ENCODE data around the gene RXRB.

RXRB gene

DNA sequence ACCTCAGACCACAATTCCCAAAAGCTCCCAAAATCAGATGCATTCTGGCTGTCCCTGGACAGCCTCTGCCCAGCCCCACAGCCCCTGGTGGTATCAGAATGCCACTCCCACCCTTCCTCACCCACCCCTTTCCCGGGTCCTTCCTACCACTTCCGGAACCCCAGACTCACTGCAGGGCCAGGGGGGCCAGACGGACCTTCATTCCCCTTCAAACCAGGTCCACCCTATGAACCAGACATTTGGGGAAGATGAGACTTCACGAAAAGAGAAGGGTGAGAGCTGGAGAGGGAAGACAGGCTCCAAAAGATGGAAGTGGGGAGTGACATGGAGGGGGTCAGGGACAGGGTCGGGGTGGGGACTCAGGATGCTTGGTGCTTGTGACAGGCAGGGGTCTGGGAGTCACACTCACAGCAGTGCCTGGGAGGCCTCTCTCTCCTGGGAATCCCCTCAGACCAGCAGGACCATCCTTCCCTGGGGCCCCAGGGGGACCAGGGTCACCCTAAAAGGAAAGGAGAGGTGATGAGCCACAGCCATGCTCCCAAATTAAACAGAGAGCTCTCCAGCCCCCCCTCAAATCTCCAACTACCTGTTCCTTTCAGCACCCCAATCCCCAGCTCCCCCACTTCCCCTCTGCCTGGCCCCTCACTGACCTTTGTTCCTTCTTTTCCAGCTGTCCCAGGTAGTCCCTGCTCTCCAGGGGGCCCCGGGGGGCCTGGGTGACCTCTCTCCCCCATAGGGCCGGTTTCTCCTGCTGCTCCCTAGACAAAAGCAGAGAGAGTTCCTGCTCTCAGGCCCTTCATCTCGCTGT lies 28.4 kb downstream of the RXRB start:
- FAIRE-seq: no peak
- TF ChIP-seq POU2F2 (IDR thresholded peaks at IDR 0.05; ENCODE audit: low read depth, low read length): no peak
- TF ChIP-seq POLR2AphosphoS5 (IDR thresholded peaks at IDR 0.05; ENCODE audit: low read depth, low read length): no peak
- DNase-seq (ENCODE audit: insufficient read length, low spot score): no peak

DNA sequence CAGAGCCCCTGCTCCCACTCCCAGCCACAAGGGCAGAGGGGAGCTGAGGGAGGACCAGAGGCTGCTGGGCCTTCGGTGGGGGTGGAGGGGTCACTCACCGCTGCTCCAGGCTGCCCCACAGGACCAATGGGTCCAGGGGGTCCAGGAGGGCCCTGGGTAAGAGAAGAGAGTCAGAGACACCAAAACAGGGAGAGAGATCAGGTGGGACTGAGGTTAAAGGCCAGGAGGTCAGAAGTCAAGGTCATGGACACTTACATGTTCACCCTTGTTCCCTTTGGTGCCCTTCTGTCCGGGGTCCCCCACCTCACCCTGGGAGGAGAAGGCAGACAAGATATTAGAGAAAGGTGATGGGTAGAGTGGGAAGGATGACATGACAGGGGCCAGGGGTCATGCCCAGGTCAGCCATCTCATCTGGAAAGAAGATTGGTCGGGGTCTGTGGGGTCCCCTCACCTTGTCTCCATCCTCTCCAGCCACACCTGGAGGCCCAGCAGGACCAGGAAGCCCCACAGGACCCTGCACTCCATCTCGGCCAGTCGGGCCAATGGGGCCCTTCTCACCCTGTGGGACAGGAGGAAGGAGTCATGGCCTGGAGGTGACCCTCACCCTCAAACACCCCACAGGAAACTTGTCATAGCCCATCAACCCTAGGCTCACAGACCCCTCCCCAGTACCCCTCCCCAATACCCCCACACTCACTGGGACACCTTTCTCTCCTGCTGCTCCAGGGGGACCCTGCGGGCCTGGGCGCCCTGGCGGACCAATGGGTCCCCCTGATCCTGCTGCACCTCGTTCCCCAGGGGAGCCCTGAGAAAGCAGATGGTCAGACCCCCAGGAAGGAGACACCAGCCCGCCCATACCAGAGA lies 29.2 kb downstream of the RXRB start:
- FAIRE-seq (no peak), DNase-seq (ENCODE audit: insufficient read length, low spot score) (no peak)
- TF ChIP-seq POLR2AphosphoS5 (IDR thresholded peaks at IDR 0.05; ENCODE audit: low read depth, low read length) (no peak), TAF1 (IDR thresholded peaks at IDR 0.05; ENCODE audit: low read depth, low read length) (no peak), SPI1 (IDR thresholded peaks at IDR 0.05; ENCODE audit: low read depth, low read length) (no peak), POLR2A (IDR thresholded peaks at IDR 0.05; ENCODE audit: low read depth, low read length) (no peak), POU2F2 (IDR thresholded peaks at IDR 0.05; ENCODE audit: low read depth, low read length) (no peak), PAX5 (IDR thresholded peaks at IDR 0.05; ENCODE audit: insufficient read depth, low read length, severe bottlenecking) (no peak)

DNA sequence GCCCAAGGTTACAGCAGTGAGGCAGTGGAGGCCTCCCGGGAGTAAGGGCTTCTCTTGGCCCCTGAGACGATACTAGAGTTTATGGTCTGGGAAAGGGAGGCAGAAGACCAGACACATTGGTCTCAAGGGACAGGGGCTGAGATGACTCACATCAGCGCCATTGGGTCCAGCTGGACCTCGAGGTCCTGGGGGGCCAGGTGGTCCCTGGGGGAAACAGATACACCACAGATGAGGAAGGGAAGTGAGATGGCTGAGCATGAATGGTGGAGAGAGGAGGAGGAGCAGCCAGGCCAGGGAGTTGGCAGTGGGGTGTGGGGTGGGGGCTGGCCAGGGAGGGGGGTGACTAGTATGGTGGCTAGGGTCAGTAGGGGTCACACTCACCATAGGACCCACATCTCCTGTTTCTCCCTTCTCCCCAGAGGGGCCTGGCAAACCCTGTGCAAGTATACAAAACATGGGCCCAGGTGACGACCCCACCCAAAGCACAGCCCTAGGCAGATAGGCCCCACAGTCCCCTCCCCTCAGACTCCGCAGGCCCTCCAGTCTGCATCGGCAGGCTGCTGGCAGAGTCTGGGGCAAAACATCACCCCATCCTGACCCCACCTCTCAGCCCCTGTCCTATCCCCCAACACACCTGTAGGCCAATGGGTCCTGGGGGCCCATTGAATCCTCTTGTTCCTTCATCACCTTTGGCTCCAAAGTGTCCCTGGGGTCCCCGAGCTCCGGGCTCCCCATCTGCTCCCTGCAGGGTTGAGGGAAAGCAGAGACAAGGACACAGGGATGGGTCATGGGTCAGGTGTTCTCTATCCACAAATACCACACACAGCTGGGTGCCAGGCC lies 30.1 kb downstream of the RXRB start:
- TF ChIP-seq POU2F2 (IDR thresholded peaks at IDR 0.05; ENCODE audit: low read depth, low read length) (no peak), SPI1 (IDR thresholded peaks at IDR 0.05; ENCODE audit: low read depth, low read length) (0 out of 2 replicates have a peak, but pooled peaks have one; percentile 23), PAX5 (IDR thresholded peaks at IDR 0.05; ENCODE audit: insufficient read depth, low read length, severe bottlenecking) (no peak), POLR2AphosphoS5 (IDR thresholded peaks at IDR 0.05; ENCODE audit: low read depth, low read length) (no peak), TAF1 (IDR thresholded peaks at IDR 0.05; ENCODE audit: low read depth, low read length) (no peak)
- no peak for FAIRE-seq
- no peak for DNase-seq (ENCODE audit: insufficient read length, low spot score)

DNA sequence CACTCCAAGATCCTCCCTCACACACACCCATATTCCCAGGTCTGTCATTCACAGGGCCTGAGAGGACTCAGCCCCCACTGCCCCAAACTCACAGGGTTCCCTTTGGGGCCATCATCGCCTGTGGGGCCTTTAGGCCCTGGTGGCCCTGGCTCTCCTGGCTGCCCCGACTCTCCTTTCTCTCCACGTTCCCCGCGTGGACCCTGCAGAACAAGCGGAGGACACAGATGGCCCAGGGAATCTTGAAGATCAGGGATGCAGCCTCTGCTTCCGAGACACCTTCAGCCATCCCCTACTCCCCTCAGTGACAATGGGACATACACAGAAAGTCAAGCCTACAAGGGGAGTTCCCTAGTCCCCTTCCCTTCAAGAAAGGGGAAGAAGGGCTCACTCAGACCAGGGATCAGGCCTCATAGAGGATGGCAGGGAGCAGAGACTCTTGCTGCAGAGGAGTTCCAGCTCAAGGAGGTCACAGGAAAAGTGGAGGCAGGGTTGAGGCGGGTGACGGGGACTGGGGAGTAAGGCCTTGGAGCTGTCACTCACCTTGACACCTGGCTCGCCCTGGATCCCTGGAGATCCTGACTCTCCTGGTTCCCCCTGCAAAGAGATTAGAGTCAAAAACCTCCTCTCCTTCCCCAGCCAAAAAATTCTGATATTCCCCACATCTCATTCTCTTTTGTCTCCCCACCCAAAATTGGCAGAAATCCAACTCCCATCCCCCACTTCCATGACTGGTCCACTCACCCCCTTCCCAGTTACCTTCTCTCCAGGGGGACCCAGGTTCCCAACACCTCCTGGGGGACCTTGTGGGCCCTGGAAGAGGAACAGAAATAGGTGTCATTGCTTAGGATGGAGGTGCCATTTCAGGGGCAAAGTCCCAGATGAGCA lies 30.9 kb downstream of the RXRB start:
- DNase-seq (ENCODE audit: insufficient read length, low spot score): no peak
- FAIRE-seq: no peak
- TF ChIP-seq POLR2AphosphoS5 (IDR thresholded peaks at IDR 0.05; ENCODE audit: low read depth, low read length) (no peak), POLR2A (IDR thresholded peaks at IDR 0.05; ENCODE audit: low read depth, low read length) (no peak), SPI1 (IDR thresholded peaks at IDR 0.05; ENCODE audit: low read depth, low read length) (no peak), POU2F2 (IDR thresholded peaks at IDR 0.05; ENCODE audit: low read depth, low read length) (no peak), TAF1 (IDR thresholded peaks at IDR 0.05; ENCODE audit: low read depth, low read length) (no peak), PAX5 (IDR thresholded peaks at IDR 0.05; ENCODE audit: insufficient read depth, low read length, severe bottlenecking) (no peak)

DNA sequence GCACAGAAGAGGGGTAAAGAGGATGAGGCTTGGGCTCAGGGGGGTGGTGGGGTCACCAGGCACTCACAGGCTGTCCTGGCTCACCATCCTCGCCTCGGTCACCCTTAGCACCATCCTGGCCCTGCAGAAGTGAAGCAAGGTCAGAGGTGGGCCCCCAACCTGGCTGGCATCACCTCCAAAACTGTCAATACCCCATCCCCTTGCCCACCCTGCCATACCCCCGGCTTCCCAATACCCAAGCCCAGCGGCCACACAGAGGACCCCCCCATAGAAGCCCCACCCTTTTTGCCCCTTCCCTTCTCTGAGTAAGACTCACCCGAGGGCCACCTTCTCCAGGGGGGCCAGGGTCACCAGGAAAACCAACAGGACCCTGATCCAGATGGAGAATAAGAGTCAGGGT lies 31.8 kb downstream of the RXRB start:
- FAIRE-seq: no peak
- TF ChIP-seq POLR2A (IDR thresholded peaks at IDR 0.05; ENCODE audit: low read depth, low read length): no peak
- no peak for TF ChIP-seq POU2F2 (IDR thresholded peaks at IDR 0.05; ENCODE audit: low read depth, low read length)
- TF ChIP-seq TAF1 (IDR thresholded peaks at IDR 0.05; ENCODE audit: low read depth, low read length): no peak
- TF ChIP-seq POLR2AphosphoS5 (IDR thresholded peaks at IDR 0.05; ENCODE audit: low read depth, low read length): no peak
- no peak for TF ChIP-seq PAX5 (IDR thresholded peaks at IDR 0.05; ENCODE audit: insufficient read depth, low read length, severe bottlenecking)
- TF ChIP-seq SPI1 (IDR thresholded peaks at IDR 0.05; ENCODE audit: low read depth, low read length): no peak
- DNase-seq (ENCODE audit: insufficient read length, low spot score): no peak

DNA sequence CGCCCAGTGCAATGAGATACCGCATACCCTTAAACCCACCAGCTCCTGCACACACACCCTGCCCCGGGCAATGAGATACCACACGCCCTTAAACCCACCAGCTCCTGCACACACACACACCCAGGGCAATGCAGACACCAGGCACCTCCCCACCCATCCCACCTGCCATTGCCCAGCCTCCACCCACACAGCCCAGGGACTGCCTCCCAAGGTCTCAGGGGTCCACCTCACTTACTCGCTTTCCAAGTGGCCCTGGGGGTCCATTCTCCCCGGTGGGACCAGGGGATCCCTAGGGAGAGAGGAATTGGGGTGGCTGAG lies 32.2 kb downstream of the RXRB start:
- no peak for FAIRE-seq

DNA sequence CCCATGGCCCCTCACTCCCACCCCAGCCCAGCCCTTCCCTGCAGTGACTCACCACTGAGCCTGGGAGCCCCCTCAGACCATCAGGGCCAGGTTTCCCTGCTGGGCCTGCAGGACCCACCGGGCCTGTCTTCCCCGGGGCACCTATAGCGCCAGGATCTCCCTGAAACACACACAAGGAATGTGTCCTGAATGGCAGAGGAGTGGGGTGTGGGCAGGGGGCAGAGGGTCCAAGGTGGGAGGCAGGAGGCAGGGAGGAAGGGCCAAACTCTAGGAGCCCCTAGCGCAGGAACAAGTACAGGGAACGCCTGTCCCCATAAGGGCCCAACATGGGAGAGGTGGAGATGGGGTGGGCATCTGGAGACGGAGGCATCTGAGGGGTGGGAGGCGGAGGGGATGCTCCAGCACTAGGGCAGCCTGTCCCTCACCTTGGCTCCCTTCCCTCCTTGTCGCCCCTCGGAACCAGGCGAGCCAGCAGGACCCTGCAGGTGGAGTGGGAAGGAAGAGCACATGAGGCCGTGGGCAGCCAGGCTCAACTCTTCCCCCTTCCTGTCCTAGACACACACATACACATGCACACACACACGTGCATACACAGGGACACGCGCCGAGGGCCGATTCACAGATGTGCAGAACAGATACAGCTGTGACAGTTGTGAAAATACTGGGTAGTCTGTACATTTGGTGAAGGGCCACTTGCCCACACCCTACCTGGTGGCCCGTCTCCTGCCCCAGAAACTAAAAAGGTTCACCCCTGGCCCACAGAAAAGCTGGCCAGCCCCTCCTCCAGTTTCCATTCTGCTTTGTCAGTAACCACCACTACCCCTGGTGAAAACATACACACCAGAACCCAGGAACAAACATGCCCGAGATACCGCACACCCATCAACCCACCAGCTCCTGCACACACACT lies 32.8 kb downstream of the RXRB start:
- TF ChIP-seq SPI1 (IDR thresholded peaks at IDR 0.05; ENCODE audit: low read depth, low read length) (no peak), TAF1 (IDR thresholded peaks at IDR 0.05; ENCODE audit: low read depth, low read length) (no peak), PAX5 (IDR thresholded peaks at IDR 0.05; ENCODE audit: insufficient read depth, low read length, severe bottlenecking) (no peak), POLR2A (IDR thresholded peaks at IDR 0.05; ENCODE audit: low read depth, low read length) (no peak), POU2F2 (IDR thresholded peaks at IDR 0.05; ENCODE audit: low read depth, low read length) (no peak), POLR2AphosphoS5 (IDR thresholded peaks at IDR 0.05; ENCODE audit: low read depth, low read length) (no peak)
- DNase-seq (ENCODE audit: insufficient read length, low spot score) (no peak), FAIRE-seq (no peak)

More for the DNA sequence above, 32.2 kb downstream of the RXRB start:
- TF ChIP-seq POLR2A (IDR thresholded peaks at IDR 0.05; ENCODE audit: low read depth, low read length): no peak
- no peak for TF ChIP-seq TAF1 (IDR thresholded peaks at IDR 0.05; ENCODE audit: low read depth, low read length)
- TF ChIP-seq SPI1 (IDR thresholded peaks at IDR 0.05; ENCODE audit: low read depth, low read length): no peak
- TF ChIP-seq POU2F2 (IDR thresholded peaks at IDR 0.05; ENCODE audit: low read depth, low read length): no peak
- no peak for TF ChIP-seq POLR2AphosphoS5 (IDR thresholded peaks at IDR 0.05; ENCODE audit: low read depth, low read length)
- TF ChIP-seq PAX5 (IDR thresholded peaks at IDR 0.05; ENCODE audit: insufficient read depth, low read length, severe bottlenecking): no peak
- DNase-seq (ENCODE audit: insufficient read length, low spot score): no peak
